H1 (cell line): Measurements from ENCODE around the gene CCNC. TPM values are rescaled to one million over a fixed set of nuclear protein-coding genes. Genes with fewer than 3 reads are reported as not detected.
A peak's percentile ranks its signal among the peaks of the same experiment; 100 is the strongest.

Experiments used
- CTCF ChIA-PET: fragments of 300-600 bp; sonication (Branson Sonifier 250); formaldehyde crosslinking; loops from one replicate; lab custom pipeline; 2021; ENCODE audit not compliant: partially characterized antibody; lab: Charles Lee
- POLR2A ChIA-PET: fragments of 300-600 bp; sonication (Branson Sonifier 250); formaldehyde crosslinking; loops from one replicate; lab custom pipeline; 2021; ENCODE audit warnings: inconsistent platforms; ENCODE audit not compliant: partially characterized antibody; lab: Charles Lee
- DNase-seq, 2 experiments: peaks; one replicate each; pipeline versions ENCODE4 v3.0.0 to v3.0.0-alpha.2; 2010 to 2022; ENCODE audit warnings: low spot score in 2 of 2, low read depth in 1 of 2, mixed read lengths in 1 of 2
- FAIRE-seq: peaks from 2 replicates; lab custom pipeline; 2011; peaks lifted over from hg19 to GRCh38; lab: Jason Lieb, UNC
- H2AFZ ChIP-seq: 2 replicates; pipeline ENCODE4 v1.8.1; 2012; ENCODE audit warnings: low read length, inconsistent platforms
- H2AK5ac ChIP-seq: 2 replicates; pipeline ENCODE4 v1.6.1; 2013; ENCODE audit warnings: low read depth, low read length
- H2BK120ac ChIP-seq: replicated peaks from 2 replicates; pipeline ENCODE3; 2013; ENCODE audit warnings: low read depth, low read length, inconsistent platforms
- H2BK12ac ChIP-seq: 2 replicates; pipeline ENCODE4 v1.6.1; 2013; ENCODE audit warnings: low read depth, low read length
- H2BK15ac ChIP-seq: 2 replicates; pipeline ENCODE4 v1.6.1; 2013; ENCODE audit warnings: low read length
- H2BK20ac ChIP-seq: 2 replicates; pipeline ENCODE4 v1.6.1; 2013; ENCODE audit warnings: low read length
- H2BK5ac ChIP-seq: 2 replicates; pipeline ENCODE4 v1.6.1; 2013; ENCODE audit warnings: low read depth, low read length
- H3K14ac ChIP-seq: 2 replicates; pipeline ENCODE4 v1.6.1; 2013; ENCODE audit warnings: inconsistent platforms; ENCODE audit not compliant: insufficient read length
- H3K18ac ChIP-seq: 2 replicates; pipeline ENCODE4 v1.6.1; 2013; ENCODE audit warnings: low read length; ENCODE audit errors: extremely low read depth
- H3K23ac ChIP-seq: 2 replicates; pipeline ENCODE4 v1.6.1; 2013; ENCODE audit warnings: inconsistent platforms; ENCODE audit not compliant: insufficient read length
- H3K23me2 ChIP-seq: 2 replicates; pipeline ENCODE4 v1.6.1; 2013; ENCODE audit warnings: low read depth, low read length
- H3K27ac ChIP-seq: 2 replicates; pipeline ENCODE4 v1.6.1; 2011; ENCODE audit warnings: low read depth, low read length, inconsistent platforms
- H3K27me3 ChIP-seq, 4 experiments: replicated peaks in 1 of 4; 1 replicate in 1 of 4; 2 replicates in 3 of 4; pipeline versions ENCODE4 v1.6.1 to v1.8.1; 2011 to 2013; ENCODE audit warnings: low read length in 3 of 4, mild to moderate bottlenecking in 3 of 4, inconsistent platforms in 2 of 4, mixed read lengths in 2 of 4, moderate library complexity in 1 of 4; ENCODE audit not compliant: control insufficient read depth in 3 of 4, insufficient read depth in 3 of 4; ENCODE audit errors: extremely low read depth in 1 of 4
- H3K36me3 ChIP-seq, 4 experiments: 2 replicates each; pipeline versions ENCODE4 v1.6.1 to v1.8.1; 2011 to 2013; ENCODE audit warnings: mild to moderate bottlenecking in 4 of 4, low read length in 3 of 4, moderate library complexity in 2 of 4, control low read depth in 1 of 4, inconsistent platforms in 1 of 4; ENCODE audit not compliant: insufficient read depth in 4 of 4, control insufficient read depth in 2 of 4
- H3K4ac ChIP-seq: replicated peaks from 2 replicates; pipeline ENCODE3; 2013; ENCODE audit warnings: low read length, low read depth, mixed read lengths, inconsistent platforms; ENCODE audit not compliant: insufficient read length
- H3K4me1 ChIP-seq, 4 experiments: replicated peaks in 1 of 4; 1 replicate in 1 of 4; 2 replicates in 3 of 4; pipeline versions ENCODE4 v1.6.1 to v1.8.1; 2011 to 2013; ENCODE audit warnings: low read length in 3 of 4, inconsistent platforms in 2 of 4, mixed read lengths in 1 of 4; ENCODE audit not compliant: insufficient read depth in 4 of 4, control insufficient read depth in 3 of 4
- H3K4me2 ChIP-seq, 2 experiments: 2 replicates each; pipeline versions ENCODE4 v1.6.1 to v1.8.1; 2011 to 2013; ENCODE audit warnings: low read depth in 2 of 2, low read length in 2 of 2, control low read depth in 1 of 2, inconsistent platforms in 1 of 2, mild to moderate bottlenecking in 1 of 2; ENCODE audit not compliant: insufficient read depth in 1 of 2
- H3K4me3 ChIP-seq, 4 experiments: fragments of 200-600, 300-600 bp in 1 of 4; sonication (generic), shearing (Covaris generic), sonication (Bioruptor Twin) in 1 of 4; 2 replicates each; pipeline versions ENCODE4 v1.5.1 to v1.8.1; 2011 to 2016; ENCODE audit warnings: low read length in 4 of 4, low read depth in 3 of 4, control low read depth in 2 of 4, inconsistent platforms in 2 of 4, mild to moderate bottlenecking in 2 of 4, mixed read lengths in 1 of 4, moderate library complexity in 1 of 4; ENCODE audit not compliant: insufficient read depth in 2 of 4; ENCODE audit errors: extremely low read depth in 1 of 4
- H3K56ac ChIP-seq: replicated peaks from 2 replicates; pipeline ENCODE3; 2013; ENCODE audit warnings: low read depth, mild to moderate bottlenecking, mixed read lengths, low read length, inconsistent platforms; ENCODE audit not compliant: insufficient read length
- H3K79me1 ChIP-seq: 2 replicates; pipeline ENCODE4 v1.6.1; 2013; ENCODE audit warnings: low read depth, low read length, control low read depth
- H3K79me2 ChIP-seq, 2 experiments: 2 replicates each; pipeline versions ENCODE4 v1.6.1 to v1.8.1; 2012 to 2013; ENCODE audit warnings: low read length in 2 of 2, mild to moderate bottlenecking in 2 of 2, inconsistent platforms in 1 of 2; ENCODE audit not compliant: insufficient read depth in 2 of 2, control insufficient read depth in 1 of 2
- H3K9ac ChIP-seq, 4 experiments: replicated peaks in 1 of 4; 1 replicate in 1 of 4; 2 replicates in 3 of 4; pipeline versions ENCODE4 v1.6.1 to v1.8.1; 2011 to 2013; ENCODE audit warnings: low read depth in 3 of 4, low read length in 3 of 4, control low read depth in 2 of 4, mild to moderate bottlenecking in 2 of 4, moderate library complexity in 2 of 4, inconsistent platforms in 1 of 4; ENCODE audit errors: extremely low read depth in 1 of 4
- H3K9me3 ChIP-seq, 2 experiments: 2 replicates each; pipeline versions ENCODE4 v1.6.1 to v1.8.1; 2012 to 2013; ENCODE audit warnings: mild to moderate bottlenecking in 2 of 2, moderate library complexity in 2 of 2, control low read depth in 1 of 2, inconsistent platforms in 1 of 2, low read depth in 1 of 2, low read length in 1 of 2, mixed read lengths in 1 of 2; ENCODE audit not compliant: insufficient read depth in 2 of 2
- H4K20me1 ChIP-seq, 2 experiments: replicated peaks in 1 of 2; 2 replicates each; pipeline versions ENCODE3 to v1.8.1; 2011 to 2013; ENCODE audit warnings: inconsistent platforms in 2 of 2, low read length in 2 of 2, mild to moderate bottlenecking in 1 of 2; ENCODE audit not compliant: insufficient read depth in 2 of 2, control insufficient read depth in 1 of 2
- H4K5ac ChIP-seq: 2 replicates; pipeline ENCODE4 v1.6.1; 2013; ENCODE audit warnings: low read length, low read depth, mixed read lengths, inconsistent platforms; ENCODE audit not compliant: insufficient read length
- H4K8ac ChIP-seq: 2 replicates; pipeline ENCODE4 v1.8.0; 2013; ENCODE audit warnings: mild to moderate bottlenecking, moderate library complexity, low read length, inconsistent platforms; ENCODE audit not compliant: insufficient read depth; ENCODE audit errors: extremely low read depth
- H4K91ac ChIP-seq: replicated peaks from 2 replicates; pipeline ENCODE3; 2013; ENCODE audit warnings: low read length, mixed read lengths, inconsistent platforms; ENCODE audit not compliant: insufficient read length
- ASH2L ChIP-seq: fragments of 200-600, 300-600 bp; sonication (generic); IDR thresholded peaks from one replicate; pipeline ENCODE4 v1.7.1; 2017; ENCODE audit warnings: low read length
- ATF3 ChIP-seq: IDR thresholded peaks from 2 replicates; pipeline ENCODE4 v1.6.1; 2011; ENCODE audit warnings: low read depth, mild to moderate bottlenecking, low read length; ENCODE audit not compliant: insufficient read depth
- CEBPB ChIP-seq: IDR thresholded peaks from 2 replicates; pipeline ENCODE4 v1.6.1; 2012; ENCODE audit warnings: low read depth, low read length
- CHD2 ChIP-seq: IDR thresholded peaks from 2 replicates; pipeline ENCODE4 v1.6.1; 2012; ENCODE audit warnings: low read length, improper control_type of control experiment
- EP300 ChIP-seq, 2 experiments: IDR thresholded peaks; 1 replicate in 1 of 2; 2 replicates in 1 of 2; pipeline ENCODE4 v1.6.1; 2011 to 2012; ENCODE audit warnings: low read depth in 2 of 2, low read length in 2 of 2, mild to moderate bottlenecking in 2 of 2, borderline replicate concordance in 1 of 2, inconsistent platforms in 1 of 2, moderate library complexity in 1 of 2
- KDM4A ChIP-seq: IDR thresholded peaks from one replicate; pipeline ENCODE4 v1.7.1; 2012; ENCODE audit warnings: low read depth, mild to moderate bottlenecking, moderate library complexity, low read length, inconsistent platforms; ENCODE audit not compliant: severe bottlenecking
- KDM5A ChIP-seq: fragments of 200-600 bp; IDR thresholded peaks from 2 replicates; pipeline ENCODE4 v1.7.1; 2012; ENCODE audit warnings: mild to moderate bottlenecking, low read length, inconsistent platforms, mixed read lengths
- POLR2A ChIP-seq, 2 experiments: IDR thresholded peaks; 1 replicate in 1 of 2; 2 replicates in 1 of 2; pipeline ENCODE4 v1.6.1; 2011; ENCODE audit warnings: low read depth in 2 of 2, low read length in 2 of 2, mild to moderate bottlenecking in 2 of 2; ENCODE audit errors: control extremely low read depth in 1 of 2
- RFX5 ChIP-seq: IDR thresholded peaks from 2 replicates; pipeline ENCODE4 v1.6.1; 2011; ENCODE audit warnings: low read depth, low read length, improper control_type of control experiment, borderline replicate concordance
- RNF2 ChIP-seq: fragments of 200-900, 300-1000 bp; sonication (generic); IDR thresholded peaks from 2 replicates; pipeline ENCODE4 v1.7.1; 2016; ENCODE audit warnings: borderline replicate concordance, low read depth, mild to moderate bottlenecking, antibody characterized with exemption, low read length; ENCODE audit not compliant: poor library complexity, severe bottlenecking; ENCODE audit errors: missing control alignments
- SP1 ChIP-seq: IDR thresholded peaks from 2 replicates; pipeline ENCODE4 v1.6.1; 2011; ENCODE audit warnings: low read depth, low read length
- SRF ChIP-seq: IDR thresholded peaks from 2 replicates; pipeline ENCODE4 v1.6.1; 2011; ENCODE audit warnings: mild to moderate bottlenecking, low read depth, low read length, moderate library complexity
- TCF12 ChIP-seq: IDR thresholded peaks from 2 replicates; pipeline ENCODE4 v1.6.1; 2011; ENCODE audit warnings: low read depth, mild to moderate bottlenecking, low read length
- ZNF274 ChIP-seq: IDR thresholded peaks from 2 replicates; pipeline ENCODE4 v1.7.0; 2012; ENCODE audit warnings: low read length, borderline replicate concordance; ENCODE audit errors: extremely low read depth
- WGBS, 2 experiments: shearing (Covaris generic) in 1 of 2; methylation state at CpG; one replicate each; pipeline versions ENCODE4 v1.1.6 to v1.1.7; 2013 to 2015; ENCODE audit warnings: low lambda C conversion rate in 2 of 2, mixed read lengths in 2 of 2, inconsistent platforms in 1 of 2, low coverage in 1 of 2, missing lambda C conversion rate in 1 of 2; ENCODE audit not compliant: insufficient replicate concordance in 2 of 2, insufficient coverage in 1 of 2, insufficient read length in 1 of 2; ENCODE audit errors: extremely low coverage in 1 of 2, missing lambda C conversion rate in 1 of 2; 5-methylcytosine and 5-hydroxymethylcytosine counted together
- polyA plus RNA-seq, 7 experiments: library from polyadenylated mRNA; depleted of rRNA in 3 of 7; stranded (reverse) in 5 of 7; unstranded in 2 of 7; fragments of >200 nt in 5 of 7; fragments of 200-250 nt in 2 of 7; gene quantifications; 1 replicate in 5 of 7; 2 replicates in 1 of 7; 4 replicates in 1 of 7; pipeline versions ENCODE4 v1.2.1 to v1.2.3, GENCODE V29; 2011 to 2013; ENCODE audit warnings: missing spikeins in 2 of 7, mixed read lengths in 2 of 7
- total RNA-seq: library from RNA; stranded (reverse); fragmentation: NEBNext Ultra II Directional; extraction: Animal tissue kit (Norgen Biotek cat#: 25700); gene quantifications from 2 replicates; pipeline ENCODE4 v1.2.1, GENCODE V29; 2021

Gene CCNC
- total and polyA plus RNA-seq, 2 of the 8 experiments (the other 6 are each of a cell fraction or from before 2014, with no cell fraction given), result 45.4 to 107 TPM

- Histone ChIP-seq H4K5ac (no peak overlapping the region), H2AK5ac (no peak overlapping the region), H2BK5ac (no peak overlapping the region), H3K14ac (no peak overlapping the region), H4K91ac (no peak overlapping the region), H3K4ac (no peak overlapping the region), H3K9ac (no peak overlapping the region), H3K27me3 (no peaks in the 10 kb centered on the region), H3K79me2 (peaks cover 4 to 57% of the 10 kb centered on the region in 2 experiments), H3K23ac (no peak overlapping the region), H3K18ac (no peak overlapping the region), H3K4me2 (peak overlapping the region in 1 of 2 experiments; percentile 76; a peak in 1 of 4 replicates), H3K79me1 (0 out of 2 replicates have a peak, but pooled peaks cover 4% of the 10 kb centered on the region), H3K56ac (no peak overlapping the region), H2BK15ac (no peak overlapping the region), H4K20me1 (peaks cover 2 to 4% of the 10 kb centered on the region in 2 experiments), H3K4me3 (no peak overlapping the region), H4K8ac (no peak overlapping the region), H2AFZ (no peak overlapping the region), H2BK120ac (no peak overlapping the region), H2BK12ac (no peak overlapping the region), H3K9me3 (no peaks in the 10 kb centered on the region), H3K23me2 (peaks cover 8% of the 10 kb centered on the region), H2BK20ac (no peak overlapping the region), H3K4me1 (peaks cover 2 to 5% (median 4%) of the 10 kb centered on the region in 4 experiments; a peak in 4 of 7 replicates), H3K27ac (no peak overlapping the region), H3K36me3 (peaks cover 3 to 13% (median 5%) of the 10 kb centered on the region in 4 experiments; a peak in 5 of 8 replicates)
- DNase-seq (no peak), FAIRE-seq (no peak)
- WGBS, 2 experiments, result 86% methylated on average over 1 of the region's 1 CpG; no CpG with 5 or more reads in 1 of the 2 experiments
- POLR2A ChIA-PET, result interaction anchor here (1.0 to 2.5 kb wide), 5 partner anchors 10 to 118 kb away, joined by 3 to 9 read pairs (median 4); partner anchors contain the start of genes CCNC and COQ3
- CTCF ChIA-PET, result interaction anchor here (0.6 to 1.5 kb wide), 5 partner anchors 10 to 234 kb away, joined by 3 to 7 read pairs (median 4); partner anchors contain the start of gene CCNC
- TF ChIP-seq EP300 (IDR thresholded peaks at IDR 0.05; ENCODE audit: borderline replicate concordance in 1 of 2, low read depth in 2 of 2, low read length in 2 of 2) (no peak), CHD2 (no peak), POLR2A (IDR thresholded peaks at IDR 0.05; ENCODE audit: control extremely low read depth in 1 of 2, low read depth in 2 of 2, low read length in 2 of 2) (no peak), RNF2 (no peak), SP1 (no peak), RFX5 (no peak), ZNF274 (no peak), TCF12 (no peak), ASH2L (no peak), ATF3 (no peak), SRF (no peak), KDM5A (no peak), CEBPB (no peak), KDM4A (no peak)
Measured at GRCh38 chr6:99512033-99512432, 56.4 kb downstream of the CCNC start.
